Measurements from ENCODE around the gene PEX12.

The PEX12 gene

DNA sequence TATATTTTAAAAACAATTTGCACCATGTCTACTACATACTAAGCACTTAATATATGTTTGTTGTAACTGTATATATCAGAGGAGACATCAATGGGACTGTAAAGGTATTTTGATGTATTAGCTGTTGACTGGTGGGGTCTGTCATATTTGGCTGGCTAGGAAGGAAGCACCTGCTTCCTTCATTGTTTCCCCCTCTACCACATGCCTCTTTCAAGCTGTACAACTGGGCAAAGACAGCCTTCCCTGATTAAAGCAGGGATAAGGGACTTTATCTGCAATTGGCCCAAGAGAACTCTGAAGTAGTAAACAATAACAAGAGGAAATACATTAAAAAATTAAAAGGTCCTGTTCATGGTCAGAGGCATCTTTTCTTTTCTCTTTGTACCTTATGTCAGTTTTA lies 35.4 kb downstream of the PEX12 start:
- Histone ChIP-seq H3K27me3 (replicated peaks; ENCODE audit: control insufficient read depth, insufficient read depth, low read length) (no peaks in the 10 kb centered on the region), H3K4me3 (replicated peaks; ENCODE audit: low read depth, low read length) (no peak overlapping the region)
- no peak for DNase-seq (ENCODE audit: extremely low read depth, insufficient read length)

DNA sequence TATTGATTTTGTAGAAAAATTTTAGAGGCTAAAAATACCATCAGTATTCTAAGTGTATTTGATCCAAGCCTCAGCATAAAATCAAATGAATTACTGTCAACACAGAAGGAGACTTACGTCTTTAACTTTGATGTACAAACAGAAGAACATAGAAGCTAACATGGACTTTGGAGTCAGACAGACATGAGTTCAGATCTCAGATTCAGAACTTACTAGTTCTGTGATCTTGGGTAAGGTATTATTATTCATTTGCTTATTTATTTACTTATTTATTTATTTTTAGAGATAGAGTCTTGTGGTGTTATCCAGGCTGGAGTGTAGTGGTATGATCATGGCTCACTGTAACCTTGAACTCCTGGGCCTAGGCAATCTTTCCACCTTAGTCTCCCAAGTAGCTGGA lies 36.9 kb downstream of the PEX12 start:
- DNase-seq (ENCODE audit: extremely low read depth, insufficient read length), result no peak
- Histone ChIP-seq H3K36me3 (ENCODE audit: control insufficient read depth, insufficient read depth, low read length) (no peaks in the 10 kb centered on the region), H3K27me3 (replicated peaks; ENCODE audit: control insufficient read depth, insufficient read depth, low read length) (no peaks in the 10 kb centered on the region), H3K4me3 (replicated peaks; ENCODE audit: low read depth, low read length) (peak overlapping the region; percentile 56)
- TF ChIP-seq, protein P1, sequence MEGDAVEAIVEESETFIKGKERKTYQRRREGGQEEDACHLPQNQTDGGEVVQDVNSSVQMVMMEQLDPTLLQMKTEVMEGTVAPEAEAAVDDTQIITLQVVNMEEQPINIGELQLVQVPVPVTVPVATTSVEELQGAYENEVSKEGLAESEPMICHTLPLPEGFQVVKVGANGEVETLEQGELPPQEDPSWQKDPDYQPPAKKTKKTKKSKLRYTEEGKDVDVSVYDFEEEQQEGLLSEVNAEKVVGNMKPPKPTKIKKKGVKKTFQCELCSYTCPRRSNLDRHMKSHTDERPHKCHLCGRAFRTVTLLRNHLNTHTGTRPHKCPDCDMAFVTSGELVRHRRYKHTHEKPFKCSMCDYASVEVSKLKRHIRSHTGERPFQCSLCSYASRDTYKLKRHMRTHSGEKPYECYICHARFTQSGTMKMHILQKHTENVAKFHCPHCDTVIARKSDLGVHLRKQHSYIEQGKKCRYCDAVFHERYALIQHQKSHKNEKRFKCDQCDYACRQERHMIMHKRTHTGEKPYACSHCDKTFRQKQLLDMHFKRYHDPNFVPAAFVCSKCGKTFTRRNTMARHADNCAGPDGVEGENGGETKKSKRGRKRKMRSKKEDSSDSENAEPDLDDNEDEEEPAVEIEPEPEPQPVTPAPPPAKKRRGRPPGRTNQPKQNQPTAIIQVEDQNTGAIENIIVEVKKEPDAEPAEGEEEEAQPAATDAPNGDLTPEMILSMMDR (IDR thresholded peaks at IDR 0.05; ENCODE audit: insufficient read depth, low read length, poor library complexity, severe bottlenecking), result no peak

More for the DNA sequence above, 35.4 kb downstream of the PEX12 start:
- H3K36me3 ChIP-seq (ENCODE audit: control insufficient read depth, insufficient read depth, low read length), result no peaks in the 10 kb centered on the region
- TF ChIP-seq, protein P1 (IDR thresholded peaks at IDR 0.05; ENCODE audit: insufficient read depth, low read length, poor library complexity, severe bottlenecking), result no peak

DNA sequence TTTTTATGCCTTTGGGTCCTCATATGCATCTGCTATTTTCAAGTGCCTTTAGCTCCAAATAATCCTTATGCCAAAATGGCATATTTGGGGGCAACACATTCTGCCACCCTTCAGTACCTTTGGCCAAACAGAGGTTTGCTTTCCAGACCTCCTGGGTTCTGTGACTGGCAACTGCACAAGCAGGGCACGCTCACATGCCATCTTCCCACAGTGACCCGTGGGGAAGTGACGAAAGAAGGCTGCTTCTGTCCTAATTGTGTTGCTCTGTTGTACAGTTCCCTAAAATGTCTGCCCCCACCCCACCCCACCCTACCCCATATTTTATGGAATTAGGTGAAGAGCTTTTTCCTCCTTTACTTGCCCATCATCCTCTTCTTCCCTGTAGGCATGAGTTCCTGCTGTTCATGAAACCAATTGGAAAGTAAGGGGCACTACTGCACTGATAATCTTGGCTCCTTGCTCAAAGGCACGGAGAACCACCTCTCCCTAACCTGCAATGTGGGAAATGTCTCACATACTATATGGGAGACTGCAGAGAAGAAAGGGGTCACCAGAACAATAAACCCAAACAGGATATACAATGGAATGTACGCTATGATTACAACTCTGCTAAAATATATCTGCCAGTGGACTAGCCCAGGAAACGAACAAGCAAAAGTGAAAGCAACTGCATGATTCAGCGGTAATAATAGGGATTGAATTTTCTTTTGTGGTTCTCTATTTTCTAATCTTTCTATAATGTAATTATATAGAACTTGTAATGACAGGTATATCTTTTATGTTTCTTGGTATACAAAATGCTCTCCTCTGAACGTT lies 37.6 kb downstream of the PEX12 start:
- no peaks in the 10 kb centered on the region for H3K36me3 ChIP-seq (ENCODE audit: control insufficient read depth, insufficient read depth, low read length)
- H3K4me3 ChIP-seq (replicated peaks; ENCODE audit: low read depth, low read length), result peak overlapping the region; percentile 56
- TF ChIP-seq, protein P1 (IDR thresholded peaks at IDR 0.05; ENCODE audit: insufficient read depth, low read length, poor library complexity, severe bottlenecking), result peak; percentile 3
- peak; percentile 22 for DNase-seq (ENCODE audit: extremely low read depth, insufficient read length)
- H3K27me3 ChIP-seq (replicated peaks; ENCODE audit: control insufficient read depth, insufficient read depth, low read length), result no peaks in the 10 kb centered on the region

DNA sequence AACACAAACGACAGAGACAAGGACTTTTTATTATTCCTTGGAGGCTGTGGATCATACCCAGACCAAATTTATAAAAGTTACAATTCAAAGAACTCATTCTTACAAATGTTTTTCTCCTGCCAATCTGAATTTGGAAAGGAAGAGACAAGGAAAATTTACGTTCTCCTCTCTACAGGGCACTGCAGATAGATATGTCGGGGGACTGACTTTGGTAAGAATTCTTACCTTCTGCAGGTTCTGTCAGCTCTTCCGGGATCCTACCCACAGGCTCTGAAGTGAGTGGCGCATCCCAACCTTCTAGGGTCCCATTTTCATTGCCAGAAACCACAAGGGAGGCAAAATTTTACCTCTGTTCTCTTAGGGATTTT lies 38.7 kb downstream of the PEX12 start:
- DNase-seq (ENCODE audit: extremely low read depth, insufficient read length), result no peak
- H3K36me3 ChIP-seq (ENCODE audit: control insufficient read depth, insufficient read depth, low read length), result no peaks in the 10 kb centered on the region
- TF ChIP-seq, protein P1 (IDR thresholded peaks at IDR 0.05; ENCODE audit: insufficient read depth, low read length, poor library complexity, severe bottlenecking), result no peak
- no peaks in the 10 kb centered on the region for H3K27me3 ChIP-seq (replicated peaks; ENCODE audit: control insufficient read depth, insufficient read depth, low read length)
- H3K4me3 ChIP-seq (replicated peaks; ENCODE audit: low read depth, low read length), result peak overlapping the region; percentile 31

DNA sequence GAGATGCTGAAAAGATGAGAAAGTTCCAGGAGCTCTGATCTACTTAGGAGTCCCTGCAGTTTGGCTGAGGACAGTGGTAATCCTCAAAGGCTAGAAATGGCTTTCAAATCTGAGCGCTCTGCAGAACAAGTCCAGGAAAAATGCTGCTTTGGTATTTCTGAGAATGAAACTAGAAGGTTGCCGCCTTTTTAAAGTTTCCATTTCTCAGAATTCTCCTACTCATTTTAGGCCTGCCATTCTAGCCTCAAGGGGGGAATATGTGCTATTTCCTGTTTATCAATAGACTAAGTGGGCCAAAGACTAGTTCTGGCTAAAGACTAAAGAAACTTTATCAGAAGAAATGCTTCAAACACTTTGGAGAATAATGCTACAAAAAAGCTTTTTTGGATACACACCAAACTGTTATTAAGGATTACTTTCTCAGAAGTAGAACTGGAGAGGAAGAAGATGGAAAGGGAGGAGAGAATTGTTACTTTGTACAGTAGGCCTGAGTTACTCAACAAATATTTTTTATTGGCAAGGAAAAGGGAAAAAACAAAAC lies 40.7 kb downstream of the PEX12 start, which contains the start of gene SLFN12L:
Gene SLFN12L, minus strand, starts transcription at position 78 of the 541 bp plus-strand sequence. CDS start 15,314 bp downstream, outside the sequence.
- Histone ChIP-seq H3K36me3 (ENCODE audit: control insufficient read depth, insufficient read depth, low read length) (no peaks in the 10 kb centered on the region), H3K4me3 (replicated peaks; ENCODE audit: low read depth, low read length) (peak within 1 kb of the TSS; percentile 47), H3K27me3 (replicated peaks; ENCODE audit: control insufficient read depth, insufficient read depth, low read length) (no peaks in the 10 kb centered on the region)
- peak; percentile 36 for DNase-seq (ENCODE audit: extremely low read depth, insufficient read length)
- TF ChIP-seq, protein P1 (IDR thresholded peaks at IDR 0.05; ENCODE audit: insufficient read depth, low read length, poor library complexity, severe bottlenecking), result no peak
